GM10847 (cell line): ENCODE data around the gene FAM53B.

ENCODE experiments used
- POLR2A ChIP-seq: IDR thresholded peaks from 2 replicates; pipeline ENCODE4 v1.6.1; 2011; ENCODE audit not compliant: insufficient read length; ENCODE audit errors: extremely low read depth

Gene FAM53B

GRCh38 chr10:124676416-124677062 lies 67.6 kb downstream of the FAM53B start:
- TF ChIP-seq POLR2A = no peak

- no peak for TF ChIP-seq POLR2A
Measured at GRCh38 chr10:124675824-124676223, 68.4 kb downstream of the FAM53B start.

GRCh38 chr10:124675261-124675660 lies 68.9 kb downstream of the FAM53B start:
- TF ChIP-seq POLR2A = no peak

- TF ChIP-seq POLR2A = no peak
Measured at GRCh38 chr10:124674768-124675222, 69.4 kb downstream of the FAM53B start.

- no peak for TF ChIP-seq POLR2A
Measured at GRCh38 chr10:124672181-124672638, 72.0 kb downstream of the FAM53B start.

- TF ChIP-seq POLR2A = no peak
Measured at GRCh38 chr10:124671486-124672075, 72.6 kb downstream of the FAM53B start.

- no peak for TF ChIP-seq POLR2A
Measured at GRCh38 chr10:124670849-124671248, 73.3 kb downstream of the FAM53B start.

GRCh38 chr10:124669824-124670654 lies 74.1 kb downstream of the FAM53B start:
- no peak for TF ChIP-seq POLR2A

GRCh38 chr10:124669141-124669823 lies 74.9 kb downstream of the FAM53B start:
- TF ChIP-seq POLR2A = no peak

GRCh38 chr10:124668517-124669051 lies 75.6 kb downstream of the FAM53B start:
- no peak for TF ChIP-seq POLR2A

- no peak for TF ChIP-seq POLR2A
Measured at GRCh38 chr10:124667425-124668345, 76.5 kb downstream of the FAM53B start.

GRCh38 chr10:124666494-124666893 lies 77.7 kb downstream of the FAM53B start:
- TF ChIP-seq POLR2A = no peak

- TF ChIP-seq POLR2A = no peak
Measured at GRCh38 chr10:124665980-124666379, 78.2 kb downstream of the FAM53B start.

- no peak for TF ChIP-seq POLR2A
Measured at GRCh38 chr10:124665558-124665957, 78.6 kb downstream of the FAM53B start.
